Uterus (tissue), 4 donors: ENCODE data around the gene TLCD4. TPM values are rescaled to one million over a fixed set of nuclear protein-coding genes. Genes with fewer than 3 reads are reported as not detected.

Source experiments
- DNase-seq, 2 donors: peaks; one replicate each; pipeline ENCODE4 v3.0.0-alpha.2; 2019 to 2020
- H3K27ac ChIP-seq, 2 donors: fragments of 200-600 bp; sonication (generic); 1 replicate in 1 of 2; 2 replicates in 1 of 2; pipeline ENCODE4 v1.5.1; 2016 to 2018
- H3K27me3 ChIP-seq, 2 donors: fragments of 200-600 bp; sonication (generic); one replicate each; pipeline ENCODE4 v1.5.1; 2018 to 2019; ENCODE audit warnings: control low read depth in 1 of 2
- H3K36me3 ChIP-seq, 2 donors: fragments of 200-600 bp; sonication (generic); one replicate each; pipeline ENCODE4 v1.5.1; 2019; ENCODE audit warnings: control low read depth in 1 of 2
- H3K4me1 ChIP-seq, 2 donors: fragments of 200-600 bp; sonication (generic); one replicate each; pipeline ENCODE4 v1.5.1; 2018 to 2019; ENCODE audit warnings: control low read depth in 1 of 2
- H3K4me3 ChIP-seq, 2 donors: fragments of 200-600 bp; sonication (generic); 1 replicate in 1 of 2; 2 replicates in 1 of 2; pipeline ENCODE4 v1.5.1; 2018 to 2019; ENCODE audit warnings: mild to moderate bottlenecking in 1 of 2
- H3K9me3 ChIP-seq, 2 donors: fragments of 200-600 bp; sonication (generic); one replicate each; pipeline ENCODE4 v1.5.1; 2019; ENCODE audit warnings: control low read depth in 1 of 2
- POLR2A ChIP-seq, 2 donors: fragments of 450-650 bp; IDR thresholded peaks; one replicate each; pipeline ENCODE4 v1.6.1; 2016; ENCODE audit warnings: antibody characterized with exemption in 2 of 2, mild to moderate bottlenecking in 1 of 2, moderate library complexity in 1 of 2
- intact Hi-C: fragments of 100-400 bp; cut with DNase I; formaldehyde crosslinking; loops from one replicate; pipeline ENCODE4 v1.15.1; 2023; ENCODE audit warnings: low total_unique reads
- total RNA-seq, 4 donors: library from RNA; depleted of rRNA in 3 of 4; stranded (reverse); fragments of >200 nt in 3 of 4; gene quantifications; one replicate each; pipeline versions ENCODE4 v1.1.0 to v1.2.4, GENCODE V29; 2014 to 2023
- TF ChIP-seq, protein P1 (sequence below), 4 experiments: fragments of 200-600 bp in 2 of 4; fragments of 450-650 bp in 2 of 4; sonication (generic) in 2 of 4; IDR thresholded peaks; one replicate each; pipeline ENCODE4 v1.5.1; 2016 to 2019; ENCODE audit warnings: antibody characterized with exemption in 4 of 4, mild to moderate bottlenecking in 2 of 4, moderate library complexity in 1 of 4
- donor health status: DM: yes; HTN: yes; CAD: no.

TLCD4 gene
- total RNA-seq, 4 donors from 2014 or later: 2.0 to 42.6 (median 13.1) TPM

DNA sequence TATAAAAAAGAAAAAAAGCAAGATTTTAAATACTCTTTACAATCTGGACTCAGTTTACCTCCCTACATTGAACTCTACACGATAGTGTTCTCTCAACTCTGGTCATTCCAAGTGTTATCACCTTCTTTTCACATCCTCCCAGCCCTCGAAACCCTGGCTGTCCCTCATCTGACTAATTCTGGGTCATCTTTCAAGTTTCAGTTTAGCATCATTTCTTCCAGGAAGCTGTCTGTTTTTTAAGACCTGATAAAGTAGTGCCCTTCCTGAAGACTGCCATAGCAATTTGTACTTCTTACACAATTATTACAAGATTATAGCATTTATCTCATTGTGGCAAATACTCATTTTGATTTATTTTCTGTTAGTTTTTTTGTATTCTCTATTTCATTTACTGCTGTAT, 45.6 kb upstream of the TLCD4 start:
- Histone ChIP-seq H3K9me3 (no peaks in the 10 kb centered on the region), H3K4me1 (no peaks in the 10 kb centered on the region), H3K4me3 (peak overlapping the region in 1 of 2 donors; percentile 77), H3K27ac (no peak overlapping the region), H3K36me3 (no peaks in the 10 kb centered on the region), H3K27me3 (no peaks in the 10 kb centered on the region)
- TF ChIP-seq, protein P1, sequence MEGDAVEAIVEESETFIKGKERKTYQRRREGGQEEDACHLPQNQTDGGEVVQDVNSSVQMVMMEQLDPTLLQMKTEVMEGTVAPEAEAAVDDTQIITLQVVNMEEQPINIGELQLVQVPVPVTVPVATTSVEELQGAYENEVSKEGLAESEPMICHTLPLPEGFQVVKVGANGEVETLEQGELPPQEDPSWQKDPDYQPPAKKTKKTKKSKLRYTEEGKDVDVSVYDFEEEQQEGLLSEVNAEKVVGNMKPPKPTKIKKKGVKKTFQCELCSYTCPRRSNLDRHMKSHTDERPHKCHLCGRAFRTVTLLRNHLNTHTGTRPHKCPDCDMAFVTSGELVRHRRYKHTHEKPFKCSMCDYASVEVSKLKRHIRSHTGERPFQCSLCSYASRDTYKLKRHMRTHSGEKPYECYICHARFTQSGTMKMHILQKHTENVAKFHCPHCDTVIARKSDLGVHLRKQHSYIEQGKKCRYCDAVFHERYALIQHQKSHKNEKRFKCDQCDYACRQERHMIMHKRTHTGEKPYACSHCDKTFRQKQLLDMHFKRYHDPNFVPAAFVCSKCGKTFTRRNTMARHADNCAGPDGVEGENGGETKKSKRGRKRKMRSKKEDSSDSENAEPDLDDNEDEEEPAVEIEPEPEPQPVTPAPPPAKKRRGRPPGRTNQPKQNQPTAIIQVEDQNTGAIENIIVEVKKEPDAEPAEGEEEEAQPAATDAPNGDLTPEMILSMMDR (IDR thresholded peaks at IDR 0.05): no peak
- no peak for TF ChIP-seq POLR2A (IDR thresholded peaks at IDR 0.05)
- DNase-seq: no peak
- intact Hi-C loops: no loop called here

DNA sequence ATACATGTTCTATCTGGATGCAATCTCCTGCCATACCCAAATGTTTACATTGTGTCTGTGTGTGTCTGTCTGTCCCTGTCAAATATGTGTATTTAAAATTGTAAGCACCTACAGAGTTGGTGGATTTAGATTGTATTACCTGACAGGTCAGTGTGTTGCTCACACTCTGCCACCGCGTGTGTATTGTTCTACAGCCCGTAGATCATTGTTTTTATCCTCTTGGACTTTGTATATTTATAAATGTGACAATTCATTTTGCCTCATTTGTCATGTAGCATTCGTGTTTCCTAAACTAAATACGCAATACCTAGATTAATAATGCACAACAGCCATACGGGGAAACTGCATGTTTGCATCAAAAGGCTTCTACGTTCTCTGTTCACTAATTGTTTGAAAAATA, 45.0 kb upstream of the TLCD4 start:
- Histone ChIP-seq H3K27ac (peak overlapping the region; percentile 95), H3K27me3 (no peaks in the 10 kb centered on the region), H3K36me3 (no peaks in the 10 kb centered on the region), H3K9me3 (no peaks in the 10 kb centered on the region), H3K4me1 (no peaks in the 10 kb centered on the region), H3K4me3 (peak overlapping the region; percentile 67 to 77)
- intact Hi-C loops: no loop called here
- no peak for TF ChIP-seq POLR2A (IDR thresholded peaks at IDR 0.05)
- TF ChIP-seq, protein P1 (IDR thresholded peaks at IDR 0.05): no peak
- DNase-seq: no peak

DNA sequence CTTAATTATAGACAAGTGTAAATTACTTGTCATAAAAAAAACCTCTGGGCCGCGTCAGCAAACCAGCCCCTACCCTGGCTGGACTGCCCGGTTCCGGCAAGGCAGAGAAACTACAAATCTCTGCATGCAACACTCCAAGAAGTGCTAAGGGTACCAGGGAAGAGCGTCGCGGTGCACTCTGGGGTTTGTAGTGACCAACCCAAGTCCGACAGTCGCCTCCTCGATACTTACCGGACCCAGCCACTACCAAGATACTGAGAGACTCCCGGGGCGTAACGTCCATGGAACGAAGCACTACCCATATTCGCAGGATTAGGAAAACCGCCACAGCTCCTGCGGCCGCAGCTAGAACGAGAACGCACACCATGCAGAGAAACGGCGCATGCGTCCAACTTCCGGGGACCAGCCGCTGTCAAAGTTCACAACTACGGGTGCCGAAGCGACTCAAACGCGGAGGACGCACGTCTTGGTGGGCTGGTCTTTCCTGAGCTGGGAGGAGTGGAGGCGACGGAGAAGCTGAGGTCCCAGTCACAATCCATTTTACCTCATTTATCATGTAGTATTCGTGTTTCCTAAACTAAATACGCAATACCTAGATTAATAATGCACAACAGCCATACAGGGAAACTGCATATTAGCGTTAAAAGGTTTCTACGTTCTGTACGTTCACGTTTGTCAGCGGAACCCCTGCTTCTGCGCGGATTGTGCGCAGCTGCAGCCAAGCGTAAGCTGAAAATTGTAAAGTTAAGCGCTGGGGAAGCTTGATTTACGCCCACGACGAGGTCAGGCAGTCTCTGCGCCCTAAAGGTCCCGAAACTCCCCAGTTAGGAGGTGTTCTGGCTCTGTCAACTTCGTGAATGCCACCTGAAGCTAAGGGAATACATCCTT, 44.4 kb upstream of the TLCD4 start, which contains the start of gene ALG14:
TSS of gene ALG14 (minus strand) at position 420 of the 888 bp plus-strand sequence. CDS start at position 367, 53 bp downstream.
- peak in 1 of 2 donors; percentile 70 for TF ChIP-seq POLR2A (IDR thresholded peaks at IDR 0.05)
- TF ChIP-seq, protein P1 (IDR thresholded peaks at IDR 0.05): no peak
- H3K4me3 ChIP-seq: peak within 1 kb of the TSS; percentile 67 to 77
- peak within 1 kb of the TSS; percentile 95 for H3K27ac ChIP-seq
- no peaks in the 10 kb centered on the region for H3K4me1 ChIP-seq
- H3K9me3 ChIP-seq: no peaks in the 10 kb centered on the region
- H3K36me3 ChIP-seq: no peaks in the 10 kb centered on the region
- H3K27me3 ChIP-seq: no peaks in the 10 kb centered on the region
- intact Hi-C loops: no loop called here
- DNase-seq: peak; percentile 94

DNA sequence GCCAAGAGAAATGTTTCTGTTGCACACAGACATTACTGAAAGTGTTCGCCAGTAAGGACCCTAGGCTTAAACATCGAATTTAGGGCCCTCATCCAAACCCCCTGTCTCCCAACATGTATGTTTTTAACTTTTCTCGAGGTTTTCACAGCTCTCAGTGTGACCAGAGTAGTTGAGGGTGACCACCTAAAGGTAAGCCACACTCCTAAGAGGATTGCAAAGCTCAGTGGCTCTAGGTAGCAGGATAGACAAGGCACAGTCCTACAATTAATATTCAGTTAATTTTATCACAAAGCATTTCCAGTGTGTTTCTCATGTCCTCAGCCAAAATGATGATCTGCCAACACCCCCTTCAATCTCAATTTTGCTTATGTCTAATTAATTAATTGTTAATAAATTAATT, 43.7 kb upstream of the TLCD4 start:
- Histone ChIP-seq H3K4me3 (peak overlapping the region; percentile 67 to 77), H3K36me3 (no peaks in the 10 kb centered on the region), H3K9me3 (no peaks in the 10 kb centered on the region), H3K27ac (peak overlapping the region; percentile 95), H3K4me1 (no peaks in the 10 kb centered on the region), H3K27me3 (no peaks in the 10 kb centered on the region)
- no peak for DNase-seq
- TF ChIP-seq POLR2A (IDR thresholded peaks at IDR 0.05): no peak
- TF ChIP-seq, protein P1 (IDR thresholded peaks at IDR 0.05): no peak
- intact Hi-C loops: no loop called here

DNA sequence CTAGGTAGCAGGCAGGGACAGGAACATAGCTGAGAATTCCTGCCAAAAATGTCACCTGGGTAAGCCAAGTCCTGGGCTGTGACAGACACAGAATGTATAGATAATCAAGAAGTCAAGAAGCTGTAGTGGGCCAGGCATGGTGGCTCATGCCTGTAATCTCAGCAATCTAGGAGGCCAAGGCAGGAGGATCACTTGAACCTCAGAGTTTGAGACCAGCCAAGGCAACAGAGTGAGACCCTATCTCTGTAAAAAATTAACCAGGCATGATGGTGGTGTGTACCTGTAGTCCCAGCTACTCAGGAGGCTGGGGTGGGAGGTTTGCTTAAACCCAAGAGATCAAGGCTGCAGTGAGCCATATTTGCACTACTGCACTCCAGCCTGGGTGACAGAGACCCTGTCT, 41.1 kb upstream of the TLCD4 start:
- H3K27me3 ChIP-seq: no peaks in the 10 kb centered on the region
- intact Hi-C loops: no loop called here
- no peak for DNase-seq
- TF ChIP-seq, protein P1 (IDR thresholded peaks at IDR 0.05): no peak
- no peak for TF ChIP-seq POLR2A (IDR thresholded peaks at IDR 0.05)
- no peak overlapping the region for H3K4me3 ChIP-seq
- H3K36me3 ChIP-seq: no peaks in the 10 kb centered on the region
- H3K9me3 ChIP-seq: no peaks in the 10 kb centered on the region
- no peak overlapping the region for H3K27ac ChIP-seq
- H3K4me1 ChIP-seq: no peaks in the 10 kb centered on the region
